ENCODE data around the gene OLFM1.

DNA sequence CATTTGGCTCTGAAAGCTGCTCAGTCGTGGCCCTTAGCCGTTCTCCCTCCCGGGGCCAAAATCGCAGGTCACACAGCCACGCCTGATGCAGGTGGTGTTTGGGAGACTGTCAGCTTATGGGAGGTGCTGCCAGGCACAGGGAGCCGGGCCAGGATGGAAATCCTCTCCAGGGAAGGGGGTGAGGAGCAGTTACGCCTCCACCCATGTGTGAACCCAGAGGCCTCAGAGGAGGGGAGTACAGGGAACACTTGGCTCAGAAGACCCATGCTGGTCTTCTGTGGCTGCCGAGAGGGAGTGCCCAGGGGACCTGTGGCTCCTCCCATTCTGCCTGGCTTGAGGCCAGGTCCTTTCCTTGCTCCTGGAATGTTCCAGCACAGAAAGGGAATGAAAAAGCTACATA lies 3.6 kb upstream of the OLFM1 start:
- no peak for TF ChIP-seq POLR2A (IDR thresholded peaks at IDR 0.05)
- TF ChIP-seq, protein P1, sequence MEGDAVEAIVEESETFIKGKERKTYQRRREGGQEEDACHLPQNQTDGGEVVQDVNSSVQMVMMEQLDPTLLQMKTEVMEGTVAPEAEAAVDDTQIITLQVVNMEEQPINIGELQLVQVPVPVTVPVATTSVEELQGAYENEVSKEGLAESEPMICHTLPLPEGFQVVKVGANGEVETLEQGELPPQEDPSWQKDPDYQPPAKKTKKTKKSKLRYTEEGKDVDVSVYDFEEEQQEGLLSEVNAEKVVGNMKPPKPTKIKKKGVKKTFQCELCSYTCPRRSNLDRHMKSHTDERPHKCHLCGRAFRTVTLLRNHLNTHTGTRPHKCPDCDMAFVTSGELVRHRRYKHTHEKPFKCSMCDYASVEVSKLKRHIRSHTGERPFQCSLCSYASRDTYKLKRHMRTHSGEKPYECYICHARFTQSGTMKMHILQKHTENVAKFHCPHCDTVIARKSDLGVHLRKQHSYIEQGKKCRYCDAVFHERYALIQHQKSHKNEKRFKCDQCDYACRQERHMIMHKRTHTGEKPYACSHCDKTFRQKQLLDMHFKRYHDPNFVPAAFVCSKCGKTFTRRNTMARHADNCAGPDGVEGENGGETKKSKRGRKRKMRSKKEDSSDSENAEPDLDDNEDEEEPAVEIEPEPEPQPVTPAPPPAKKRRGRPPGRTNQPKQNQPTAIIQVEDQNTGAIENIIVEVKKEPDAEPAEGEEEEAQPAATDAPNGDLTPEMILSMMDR (IDR thresholded peaks at IDR 0.05) = no peak

All from esophagus squamous epithelium (tissue), 4 donors.